Spinal cord (tissue), 10 donors: ENCODE measurements around the gene MICAL2. TPM values are rescaled to one million over a fixed set of nuclear protein-coding genes. Genes with fewer than 3 reads are reported as not detected.

Source experiments
- DNase-seq, 6 donors: peaks; one replicate each; pipeline versions ENCODE4 v3.0.0 to v3.0.0-alpha.2; 2013 to 2015; ENCODE audit warnings: low spot score in 6 of 6, low read depth in 4 of 6
- H3K27ac ChIP-seq: one replicate; pipeline ENCODE4 v1.5.1; 2013; ENCODE audit warnings: low read depth, low read length, control low read depth
- H3K27me3 ChIP-seq: one replicate; pipeline ENCODE4 v1.6.1; 2013; ENCODE audit warnings: low read length; ENCODE audit not compliant: control insufficient read depth, insufficient read depth
- H3K36me3 ChIP-seq: one replicate; pipeline ENCODE4 v1.6.1; 2013; ENCODE audit warnings: low read length; ENCODE audit not compliant: control insufficient read depth, insufficient read depth
- H3K4me1 ChIP-seq: one replicate; pipeline ENCODE4 v1.6.1; 2013; ENCODE audit warnings: low read length; ENCODE audit not compliant: control insufficient read depth, insufficient read depth
- H3K4me3 ChIP-seq: one replicate; pipeline ENCODE4 v1.5.1; 2013; ENCODE audit warnings: low read depth, low read length, control low read depth
- H3K9me3 ChIP-seq: one replicate; pipeline ENCODE4 v1.6.1; 2013; ENCODE audit warnings: low read length; ENCODE audit not compliant: control insufficient read depth, insufficient read depth
- WGBS: methylation state at CpG from one replicate; pipeline ENCODE4 v1.1.5; 2013; ENCODE audit warnings: missing lambda C conversion rate; ENCODE audit not compliant: insufficient coverage; 5-methylcytosine and 5-hydroxymethylcytosine counted together
- polyA plus RNA-seq, 2 donors: library from polyadenylated mRNA; unstranded; fragments of 120-200 nt; gene quantifications; one replicate each; pipeline ENCODE4 v1.2.1, GENCODE V29; 2013; ENCODE audit not compliant: insufficient read length in 2 of 2
- total RNA-seq, 2 donors: library from RNA; depleted of rRNA in 1 of 2; stranded (reverse); fragments of 120-200 nt in 1 of 2; fragments of >200 nt in 1 of 2; gene quantifications; one replicate each; pipeline versions ENCODE4 v1.2.3 to v1.2.4, GENCODE V29; 2013 to 2014
- donor health status: healthy.

MICAL2 gene
- total and polyA plus RNA-seq, 4 donors = 15.8 to 57.0 (median 23.2) TPM

DNA sequence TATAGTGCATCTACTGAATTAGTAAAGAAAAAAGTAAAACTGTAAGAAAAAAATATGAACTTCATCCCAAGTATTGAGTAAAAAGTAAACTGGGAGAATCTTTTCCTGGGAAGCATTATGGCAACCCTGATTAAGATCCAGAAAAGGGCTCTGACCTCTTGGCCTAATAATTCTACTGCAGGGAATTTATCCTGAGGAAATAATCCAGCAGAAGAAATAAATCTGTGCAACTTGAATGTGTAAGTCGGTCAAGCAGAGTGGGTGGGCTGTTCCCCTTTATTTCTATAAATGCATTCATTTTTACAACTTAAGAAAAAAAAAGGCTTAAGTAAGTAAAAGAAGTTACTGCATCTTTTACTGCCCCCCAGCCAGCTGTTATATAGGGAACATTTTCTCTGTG is 155.7 kb downstream of the MICAL2 start:
- peaks cover under 1% of the 10 kb centered on the region for H3K36me3 ChIP-seq
- H3K27me3 ChIP-seq = no peaks in the 10 kb centered on the region
- H3K4me3 ChIP-seq = no peak overlapping the region
- H3K4me1 ChIP-seq = peaks cover 22% of the 10 kb centered on the region
- H3K27ac ChIP-seq = no peak overlapping the region
- no peak for DNase-seq
- WGBS = no CpG with 5 or more reads among the region's 1 CpG
- no peaks in the 10 kb centered on the region for H3K9me3 ChIP-seq

DNA sequence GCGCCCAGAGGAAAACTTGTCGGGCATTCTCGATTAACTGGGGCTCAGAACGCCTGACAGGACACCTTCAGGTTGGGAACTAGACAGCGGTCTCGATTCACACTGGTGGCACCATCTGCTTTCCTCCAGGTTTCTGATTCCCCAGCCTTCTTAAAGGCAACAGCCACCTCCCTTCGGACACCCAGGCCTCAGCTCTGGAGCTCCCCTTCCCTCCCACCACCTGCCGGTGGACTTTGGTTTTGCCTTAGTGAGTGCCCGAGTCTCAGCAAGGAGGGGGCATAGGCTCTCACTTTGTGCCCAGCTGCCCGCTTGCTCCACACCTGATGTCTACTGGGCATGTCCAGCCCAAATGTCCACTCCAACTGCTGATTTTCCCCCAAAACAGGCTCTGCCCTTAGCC is 156.6 kb downstream of the MICAL2 start:
- Histone ChIP-seq H3K36me3 (no peaks in the 10 kb centered on the region), H3K4me1 (peaks cover 22% of the 10 kb centered on the region)
- DNase-seq = no peak

GRCh38 chr11:12267921-12268320 is 157.5 kb downstream of the MICAL2 start:
- H3K4me1 ChIP-seq = peaks cover 22% of the 10 kb centered on the region
- no peak overlapping the region for H3K27ac ChIP-seq
- DNase-seq = no peak
- no peaks in the 10 kb centered on the region for H3K36me3 ChIP-seq
- H3K27me3 ChIP-seq = no peaks in the 10 kb centered on the region
- 93% methylated on average over 2 of the region's 2 CpGs for WGBS
- H3K4me3 ChIP-seq = no peak overlapping the region
- H3K9me3 ChIP-seq = no peaks in the 10 kb centered on the region

More for the DNA sequence above, 156.6 kb downstream of the MICAL2 start:
- Histone ChIP-seq H3K27ac (no peak overlapping the region), H3K9me3 (no peaks in the 10 kb centered on the region), H3K27me3 (no peaks in the 10 kb centered on the region), H3K4me3 (no peak overlapping the region)
- WGBS = 91% methylated on average over 9 of the region's 10 CpGs

GRCh38 chr11:12269104-12269441 is 158.7 kb downstream of the MICAL2 start:
- H3K4me3 ChIP-seq = no peak overlapping the region
- H3K27ac ChIP-seq = no peak overlapping the region
- peak in 1 of 6 donors; percentile 41 for DNase-seq
- WGBS = no CpG with 5 or more reads among the region's 3 CpGs
- no peaks in the 10 kb centered on the region for H3K36me3 ChIP-seq
- no peaks in the 10 kb centered on the region for H3K27me3 ChIP-seq
- no peaks in the 10 kb centered on the region for H3K9me3 ChIP-seq
- peaks cover 22% of the 10 kb centered on the region for H3K4me1 ChIP-seq

GRCh38 chr11:12269446-12270214 is 159.2 kb downstream of the MICAL2 start:
- peak in 1 of 6 donors; percentile 15 for DNase-seq
- Histone ChIP-seq H3K4me3 (no peak overlapping the region), H3K27ac (no peak overlapping the region), H3K27me3 (no peaks in the 10 kb centered on the region), H3K9me3 (no peaks in the 10 kb centered on the region), H3K4me1 (peaks cover 22% of the 10 kb centered on the region), H3K36me3 (no peaks in the 10 kb centered on the region)
- 56% methylated on average over 11 of the region's 12 CpGs for WGBS

- DNase-seq = no peak
- 98% methylated on average over 6 of the region's 6 CpGs for WGBS
- no peak overlapping the region for H3K4me3 ChIP-seq
- H3K9me3 ChIP-seq = no peaks in the 10 kb centered on the region
- no peaks in the 10 kb centered on the region for H3K27me3 ChIP-seq
- peaks cover 22% of the 10 kb centered on the region for H3K4me1 ChIP-seq
- H3K27ac ChIP-seq = no peak overlapping the region
- H3K36me3 ChIP-seq = no peaks in the 10 kb centered on the region
Measured at GRCh38 chr11:12270215-12270797, 159.9 kb downstream of the MICAL2 start.

GRCh38 chr11:12270817-12271216 is 160.4 kb downstream of the MICAL2 start:
- Histone ChIP-seq H3K4me1 (peaks cover 22% of the 10 kb centered on the region), H3K4me3 (no peak overlapping the region), H3K27ac (no peak overlapping the region), H3K36me3 (no peaks in the 10 kb centered on the region), H3K27me3 (no peaks in the 10 kb centered on the region), H3K9me3 (no peaks in the 10 kb centered on the region)
- DNase-seq = no peak
- 85% methylated on average over 8 of the region's 8 CpGs for WGBS

GRCh38 chr11:12271241-12271640 is 160.9 kb downstream of the MICAL2 start:
- no peak for DNase-seq
- Histone ChIP-seq H3K4me1 (peaks cover 22% of the 10 kb centered on the region), H3K36me3 (no peaks in the 10 kb centered on the region), H3K27ac (no peak overlapping the region), H3K4me3 (no peak overlapping the region), H3K27me3 (no peaks in the 10 kb centered on the region), H3K9me3 (no peaks in the 10 kb centered on the region)
- 60% methylated on average over 1 of the region's 4 CpGs for WGBS

GRCh38 chr11:12271826-12272366 is 161.5 kb downstream of the MICAL2 start:
- Histone ChIP-seq H3K27me3 (no peaks in the 10 kb centered on the region), H3K4me3 (no peak overlapping the region), H3K4me1 (peaks cover 22% of the 10 kb centered on the region), H3K9me3 (no peaks in the 10 kb centered on the region), H3K27ac (no peak overlapping the region), H3K36me3 (no peaks in the 10 kb centered on the region)
- DNase-seq = no peak
- WGBS = 92% methylated on average over 6 of the region's 6 CpGs
